Activated B cell treated with CpG ODN at 0.5 μM for 24 hours (primary cell): ENCODE results near the gene DMAC1. TPM values are rescaled to one million over a fixed set of nuclear protein-coding genes. Genes with fewer than 3 reads are reported as not detected.

Source experiments
- ATAC-seq: fragments of 200-7000 bp; cut with Tn5 transposase; one replicate; pipeline ENCODE4 v1.10.0; 2021; ENCODE audit warnings: low read depth, mild to moderate bottlenecking, moderate library complexity
- CTCF ChIA-PET: fragments of 350-600 bp; sonication (Branson Sonifier 250); formaldehyde crosslinking; loops from one replicate; lab custom pipeline; 2021; ENCODE audit warnings: antibody characterized with exemption; lab: Charles Lee
- POLR2A ChIA-PET: fragments of 350-600 bp; sonication (Branson Sonifier 250); formaldehyde crosslinking; loops from one replicate; lab custom pipeline; 2021; ENCODE audit warnings: antibody characterized with exemption; lab: Charles Lee
- DNase-seq: peaks from one replicate; pipeline ENCODE4 v3.0.0; 2022
- H3K27ac Mint-ChIP-seq: one replicate; pipeline ENCODE4 v1.8.0; 2020; ENCODE audit warnings: mixed read lengths
- H3K27me3 Mint-ChIP-seq: one replicate; pipeline ENCODE4 v1.8.0; 2021; ENCODE audit warnings: mixed read lengths
- H3K36me3 Mint-ChIP-seq: one replicate; pipeline ENCODE4 v1.8.0; 2021; ENCODE audit warnings: low read depth, mixed read lengths
- H3K4me1 Mint-ChIP-seq: one replicate; pipeline ENCODE4 v1.8.0; 2021; ENCODE audit warnings: mixed read lengths
- H3K4me3 Mint-ChIP-seq: one replicate; pipeline ENCODE4 v1.8.0; 2020; ENCODE audit warnings: mild to moderate bottlenecking, mixed read lengths
- H3K9me3 Mint-ChIP-seq: one replicate; pipeline ENCODE4 v1.8.0; 2020; ENCODE audit warnings: mixed read lengths
- intact Hi-C: fragments of 100-400 bp; cut with micrococcal nuclease; formaldehyde crosslinking; loops from one replicate; pipeline ENCODE4 v1.15.1; 2024
- total RNA-seq: library from RNA; stranded (reverse); gene quantifications from 2 replicates; pipeline ENCODE4 v1.2.3, GENCODE V29; 2022
- TF ChIP-seq, protein P1 (sequence below): fragments of 200-600 bp; IDR thresholded peaks from one replicate; pipeline ENCODE4 v1.8.0; 2022; ENCODE audit warnings: antibody characterized with exemption, mild to moderate bottlenecking

Gene DMAC1
- total RNA-seq, 1 donor from 2014 or later: 44.0 TPM

GRCh38 chr9:7819984-7820383 lies 20.4 kb upstream of the DMAC1 start:
- CTCF ChIA-PET: no interaction called here
- POLR2A ChIA-PET: no interaction called here
- DNase-seq (no peak), ATAC-seq (no peak)
- intact Hi-C loops: no loop called here
- peaks cover 7% of the 10 kb centered on the region for H3K27me3 Mint-ChIP-seq
- H3K36me3 Mint-ChIP-seq: no peaks in the 10 kb centered on the region
- TF ChIP-seq, protein P1, sequence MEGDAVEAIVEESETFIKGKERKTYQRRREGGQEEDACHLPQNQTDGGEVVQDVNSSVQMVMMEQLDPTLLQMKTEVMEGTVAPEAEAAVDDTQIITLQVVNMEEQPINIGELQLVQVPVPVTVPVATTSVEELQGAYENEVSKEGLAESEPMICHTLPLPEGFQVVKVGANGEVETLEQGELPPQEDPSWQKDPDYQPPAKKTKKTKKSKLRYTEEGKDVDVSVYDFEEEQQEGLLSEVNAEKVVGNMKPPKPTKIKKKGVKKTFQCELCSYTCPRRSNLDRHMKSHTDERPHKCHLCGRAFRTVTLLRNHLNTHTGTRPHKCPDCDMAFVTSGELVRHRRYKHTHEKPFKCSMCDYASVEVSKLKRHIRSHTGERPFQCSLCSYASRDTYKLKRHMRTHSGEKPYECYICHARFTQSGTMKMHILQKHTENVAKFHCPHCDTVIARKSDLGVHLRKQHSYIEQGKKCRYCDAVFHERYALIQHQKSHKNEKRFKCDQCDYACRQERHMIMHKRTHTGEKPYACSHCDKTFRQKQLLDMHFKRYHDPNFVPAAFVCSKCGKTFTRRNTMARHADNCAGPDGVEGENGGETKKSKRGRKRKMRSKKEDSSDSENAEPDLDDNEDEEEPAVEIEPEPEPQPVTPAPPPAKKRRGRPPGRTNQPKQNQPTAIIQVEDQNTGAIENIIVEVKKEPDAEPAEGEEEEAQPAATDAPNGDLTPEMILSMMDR: no peak
- no peaks in the 10 kb centered on the region for H3K4me1 Mint-ChIP-seq
- no peak overlapping the region for H3K27ac Mint-ChIP-seq
- no peak overlapping the region for H3K4me3 Mint-ChIP-seq
- no peaks in the 10 kb centered on the region for H3K9me3 Mint-ChIP-seq

DNA sequence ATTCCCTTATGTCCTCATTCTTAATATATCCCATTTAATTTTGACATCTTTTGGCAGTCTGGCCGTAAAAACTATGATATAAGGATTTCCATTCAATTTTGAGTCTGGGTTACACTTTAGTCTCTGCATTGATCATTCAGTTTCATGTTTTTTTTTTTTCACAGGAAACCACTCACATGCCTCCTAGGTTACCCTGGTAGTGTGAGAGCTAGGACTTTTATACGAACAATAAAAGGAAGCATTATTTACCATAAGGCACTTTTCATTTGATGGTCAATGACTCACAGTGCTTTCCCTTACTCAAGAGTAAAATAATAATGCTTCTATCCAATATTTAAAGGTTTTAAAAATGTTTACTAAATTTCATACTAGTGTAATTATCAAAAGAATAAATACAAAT lies 16.4 kb upstream of the DMAC1 start:
- Mint-ChIP-seq H3K27me3 (no peaks in the 10 kb centered on the region), H3K9me3 (no peaks in the 10 kb centered on the region), H3K27ac (no peak overlapping the region), H3K36me3 (no peaks in the 10 kb centered on the region), H3K4me1 (no peaks in the 10 kb centered on the region), H3K4me3 (no peak overlapping the region)
- intact Hi-C loops: no loop called here
- ChIA-PET CTCF (no interaction called here), POLR2A (no interaction called here)
- no peak for ATAC-seq
- DNase-seq: no peak
- TF ChIP-seq, protein P1: no peak

- Mint-ChIP-seq H3K36me3 (no peaks in the 10 kb centered on the region), H3K4me3 (no peak overlapping the region), H3K27me3 (peaks cover 11% of the 10 kb centered on the region), H3K4me1 (no peaks in the 10 kb centered on the region), H3K9me3 (no peaks in the 10 kb centered on the region), H3K27ac (no peak overlapping the region)
- ChIA-PET CTCF (no interaction called here), POLR2A (no interaction called here)
- intact Hi-C loops: no loop called here
- ATAC-seq (no peak), DNase-seq (no peak)
- TF ChIP-seq, protein P1: no peak
Observed at GRCh38 chr9:7813030-7813429, 13.5 kb upstream of the DMAC1 start.

- DNase-seq (no peak), ATAC-seq (no peak)
- Mint-ChIP-seq H3K27me3 (peaks cover 11% of the 10 kb centered on the region), H3K36me3 (no peaks in the 10 kb centered on the region), H3K4me1 (no peaks in the 10 kb centered on the region), H3K4me3 (no peak overlapping the region), H3K27ac (no peak overlapping the region), H3K9me3 (no peaks in the 10 kb centered on the region)
- POLR2A ChIA-PET: no interaction called here
- TF ChIP-seq, protein P1: no peak
- intact Hi-C loops: no loop called here
- CTCF ChIA-PET: no interaction called here
Observed at GRCh38 chr9:7811677-7812076, 12.1 kb upstream of the DMAC1 start.

- POLR2A ChIA-PET: no interaction called here
- Mint-ChIP-seq H3K27ac (no peak overlapping the region), H3K9me3 (no peaks in the 10 kb centered on the region), H3K36me3 (peaks cover 5% of the 10 kb centered on the region), H3K4me1 (peaks cover 14% of the 10 kb centered on the region), H3K4me3 (no peak overlapping the region), H3K27me3 (no peaks in the 10 kb centered on the region)
- CTCF ChIA-PET: no interaction called here
- intact Hi-C loops: loop anchor here (10.0 kb wide), 1 partner anchor 132 kb away; no protein-coding TSS in a partner anchor
- TF ChIP-seq, protein P1: no peak
- ATAC-seq (no peak), DNase-seq (no peak)
Observed at GRCh38 chr9:7802666-7803065, 3.1 kb upstream of the DMAC1 start.
